SH-SY5Y (cell line): ENCODE measurements around the gene GSTA4.

Experiments
- GATA2 ChIP-seq: IDR thresholded peaks from 2 replicates; pipeline ENCODE4 v1.6.1; 2011; ENCODE audit warnings: mild to moderate bottlenecking, low read depth, low read length
- GATA3 ChIP-seq: IDR thresholded peaks from 2 replicates; pipeline ENCODE4 v1.6.1; 2011; ENCODE audit warnings: low read depth, mild to moderate bottlenecking, low read length, moderate library complexity

GRCh38 chr6:53038596-53038995 is 43.5 kb upstream of the GSTA4 start:
- TF ChIP-seq GATA2 (no peak), GATA3 (no peak)
